HG03103 (cell line): ENCODE results near the gene GPC1.
"Not testable (repeated sequence)": the region's sequence is repeated elsewhere in the genome, so short reads cannot be mapped to it uniquely, and the experiment has no call there.

Source experiments
- ATAC-seq: cut with Tn5 transposase; IDR thresholded peaks from one replicate; pipeline ENCODE4 v1.9.1; 2021; ENCODE audit warnings: low read depth; ENCODE audit not compliant: unreplicated experiment

Gene GPC1, protein sequence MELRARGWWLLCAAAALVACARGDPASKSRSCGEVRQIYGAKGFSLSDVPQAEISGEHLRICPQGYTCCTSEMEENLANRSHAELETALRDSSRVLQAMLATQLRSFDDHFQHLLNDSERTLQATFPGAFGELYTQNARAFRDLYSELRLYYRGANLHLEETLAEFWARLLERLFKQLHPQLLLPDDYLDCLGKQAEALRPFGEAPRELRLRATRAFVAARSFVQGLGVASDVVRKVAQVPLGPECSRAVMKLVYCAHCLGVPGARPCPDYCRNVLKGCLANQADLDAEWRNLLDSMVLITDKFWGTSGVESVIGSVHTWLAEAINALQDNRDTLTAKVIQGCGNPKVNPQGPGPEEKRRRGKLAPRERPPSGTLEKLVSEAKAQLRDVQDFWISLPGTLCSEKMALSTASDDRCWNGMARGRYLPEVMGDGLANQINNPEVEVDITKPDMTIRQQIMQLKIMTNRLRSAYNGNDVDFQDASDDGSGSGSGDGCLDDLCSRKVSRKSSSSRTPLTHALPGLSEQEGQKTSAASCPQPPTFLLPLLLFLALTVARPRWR

DNA sequence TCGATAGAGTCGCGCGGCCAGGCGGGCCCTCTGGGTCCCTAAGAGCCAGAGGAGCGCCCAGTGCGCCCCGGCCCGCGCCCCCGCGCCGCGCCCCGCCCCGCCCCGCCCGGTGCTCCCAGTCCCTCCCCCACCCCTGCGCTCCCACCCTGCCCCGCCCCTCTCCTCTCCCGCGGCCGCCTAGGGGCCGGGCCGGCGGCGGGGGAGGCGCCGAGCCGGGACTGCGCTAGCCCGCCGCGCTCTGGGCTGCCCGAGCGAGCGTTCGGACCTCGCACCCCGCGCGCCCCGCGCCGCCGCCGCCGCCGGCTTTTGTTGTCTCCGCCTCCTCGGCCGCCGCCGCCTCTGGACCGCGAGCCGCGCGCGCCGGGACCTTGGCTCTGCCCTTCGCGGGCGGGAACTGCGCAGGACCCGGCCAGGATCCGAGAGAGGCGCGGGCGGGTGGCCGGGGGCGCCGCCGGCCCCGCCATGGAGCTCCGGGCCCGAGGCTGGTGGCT lies at the start of gene GPC1:
Gene GPC1 (plus strand): TSS at position 207 of the 491 bp plus-strand sequence. CDS start 256 bp downstream, at position 463.
- ATAC-seq, result no peak

DNA sequence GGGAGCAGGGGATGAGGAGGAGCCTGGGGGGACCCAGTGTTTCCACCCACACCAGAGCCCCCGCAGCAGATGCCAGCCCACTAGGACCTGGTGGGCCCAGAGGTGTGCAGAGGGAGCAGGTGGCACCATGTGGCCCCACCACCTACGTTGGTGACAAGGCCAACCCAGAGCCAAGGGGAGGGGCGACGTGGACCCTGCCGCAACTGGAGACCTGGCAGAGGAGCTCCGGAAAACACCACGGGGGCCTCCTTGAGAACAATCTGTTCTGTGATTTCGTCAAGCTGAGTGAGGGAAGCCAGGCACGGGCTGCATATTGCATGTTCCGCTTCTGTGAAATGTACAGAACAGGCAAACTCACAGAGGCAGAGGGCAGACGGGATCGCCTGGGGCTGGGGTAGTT lies 49.1 kb upstream of the GPC1 start:
- no peak for ATAC-seq

DNA sequence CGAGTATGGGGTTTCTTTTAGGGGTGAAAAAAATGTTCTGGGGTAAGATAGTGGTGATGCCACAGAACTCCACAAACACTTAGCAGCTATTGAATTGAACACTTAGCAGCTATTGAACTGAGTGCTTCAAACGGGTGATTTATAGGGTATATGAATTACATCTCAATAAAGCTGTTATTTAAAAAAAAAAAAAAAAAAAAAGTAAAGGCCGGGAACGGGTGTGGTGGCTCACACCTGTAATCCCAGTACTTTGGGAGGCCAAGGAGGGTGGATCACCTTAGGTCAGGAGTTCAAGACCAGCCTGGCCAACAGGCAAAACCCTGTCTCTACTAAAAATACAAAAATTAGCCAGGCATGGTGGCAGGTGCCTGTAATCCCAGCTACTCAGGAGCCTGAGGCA lies 48.7 kb upstream of the GPC1 start:
- ATAC-seq, result not testable (repeated sequence)

DNA sequence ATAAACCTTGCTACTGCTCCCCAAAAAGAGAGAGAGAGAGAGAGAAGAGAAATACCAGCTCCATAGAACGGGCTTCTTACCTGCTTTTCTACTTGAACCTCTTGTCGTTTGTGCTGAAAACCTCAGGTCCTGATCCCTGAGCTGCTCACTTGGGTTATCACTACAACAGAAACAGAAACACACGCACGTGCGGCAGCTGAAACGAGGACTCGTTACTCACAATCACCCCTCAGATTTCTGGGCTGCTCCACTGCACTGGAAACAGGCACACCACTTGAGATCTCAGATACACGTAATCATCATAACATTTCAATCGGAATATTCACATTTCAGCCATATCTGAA lies 48.2 kb upstream of the GPC1 start:
- no peak for ATAC-seq

DNA sequence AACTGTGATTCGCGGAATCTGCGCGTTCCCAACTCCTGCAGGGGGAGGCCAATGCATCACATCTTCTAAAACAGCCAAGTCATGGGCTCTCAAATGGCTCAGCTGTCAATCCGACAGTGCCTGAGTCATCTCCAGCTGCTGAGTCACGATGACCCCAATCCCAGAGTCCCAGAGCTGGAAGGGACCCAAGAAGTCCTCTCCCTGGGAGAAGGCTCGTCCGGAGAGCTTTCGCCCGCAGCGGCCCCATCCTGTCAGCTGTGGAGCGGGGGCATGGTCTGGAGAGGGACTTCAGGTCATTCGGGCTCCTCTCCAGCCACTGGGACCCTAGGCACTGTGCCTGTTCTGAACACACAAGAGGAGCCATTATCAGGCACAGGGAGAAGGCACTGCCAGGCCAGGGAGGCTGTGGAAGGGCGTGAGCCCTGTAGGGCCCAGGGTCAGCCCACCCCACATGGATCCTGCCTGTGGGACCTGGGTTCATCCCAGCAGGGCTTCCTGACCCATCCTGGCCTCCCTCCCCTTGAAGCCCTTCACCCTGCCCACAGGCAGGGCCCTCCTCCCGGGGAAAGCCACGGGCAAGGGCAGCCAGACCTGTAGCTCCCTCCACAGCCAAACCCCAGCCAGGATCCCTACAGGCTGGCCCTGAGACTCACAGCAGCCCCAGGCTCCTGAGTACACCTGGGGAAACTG lies 47.6 kb upstream of the GPC1 start:
- ATAC-seq, result no peak

DNA sequence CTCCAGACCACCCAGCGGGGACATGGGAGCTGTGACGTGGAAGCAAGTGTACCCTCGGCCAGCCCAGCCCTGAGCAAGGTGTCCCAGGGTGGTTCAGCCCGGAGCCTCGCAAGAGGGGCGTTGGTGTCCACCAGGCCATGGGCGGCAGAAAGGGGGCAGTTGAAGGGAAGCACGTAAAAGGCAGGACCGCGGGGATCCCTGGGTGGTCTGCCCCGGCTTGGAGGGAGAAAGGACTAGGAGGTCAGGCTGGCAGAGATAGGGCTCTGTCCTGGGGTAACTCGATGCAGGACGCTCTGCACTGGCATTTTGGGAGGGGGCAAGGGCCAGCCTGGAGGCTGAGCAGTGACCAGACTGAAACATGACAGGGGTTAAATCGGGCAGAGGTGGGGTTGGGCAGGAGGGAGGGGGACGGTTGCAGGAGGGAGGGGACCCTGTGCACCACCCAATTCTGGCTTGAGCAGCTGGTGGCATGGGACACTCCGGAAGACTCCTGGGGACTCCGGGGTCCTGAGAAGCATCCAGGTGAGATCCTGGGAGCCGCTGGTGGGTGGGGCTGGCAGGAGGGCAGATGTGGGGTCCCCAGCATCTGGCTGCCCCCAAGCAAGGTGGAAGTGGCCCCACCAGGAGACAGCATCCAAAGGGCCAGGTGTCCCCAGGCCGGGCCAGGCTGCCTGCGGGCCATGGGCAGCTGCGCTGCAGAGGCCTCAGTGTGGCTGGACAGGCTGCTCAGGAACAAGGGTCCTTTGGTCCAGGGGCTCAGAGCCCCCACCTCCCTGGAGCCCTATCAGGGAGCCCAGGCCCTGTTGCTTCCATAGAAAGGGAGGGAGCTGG lies 46.8 kb upstream of the GPC1 start:
- ATAC-seq, result no peak

DNA sequence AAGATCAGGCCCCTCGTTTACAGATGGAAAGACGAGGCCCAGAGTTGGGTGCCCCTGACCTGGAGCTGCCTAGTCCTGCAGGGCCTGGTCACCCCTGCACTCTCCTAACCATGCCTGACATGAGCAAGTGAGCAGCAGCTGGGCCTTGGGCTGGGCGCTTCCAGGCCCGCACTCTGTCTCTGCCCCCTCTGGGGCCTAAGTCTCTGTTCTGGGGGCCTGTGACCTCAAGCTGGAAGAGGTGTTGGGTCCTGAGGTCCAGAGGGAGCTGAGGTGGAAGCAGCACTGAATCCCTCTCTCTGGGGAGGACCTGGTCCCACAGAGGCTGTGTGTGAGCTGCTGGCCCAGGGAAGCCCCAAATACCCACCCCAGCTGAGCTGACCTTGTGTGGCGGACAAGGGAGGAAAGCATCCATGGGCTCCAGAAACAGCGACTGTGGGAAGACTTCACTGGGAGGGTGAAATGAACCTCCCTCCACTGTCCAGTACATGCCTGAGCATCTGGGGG lies 46.1 kb upstream of the GPC1 start:
- ATAC-seq, result no peak

DNA sequence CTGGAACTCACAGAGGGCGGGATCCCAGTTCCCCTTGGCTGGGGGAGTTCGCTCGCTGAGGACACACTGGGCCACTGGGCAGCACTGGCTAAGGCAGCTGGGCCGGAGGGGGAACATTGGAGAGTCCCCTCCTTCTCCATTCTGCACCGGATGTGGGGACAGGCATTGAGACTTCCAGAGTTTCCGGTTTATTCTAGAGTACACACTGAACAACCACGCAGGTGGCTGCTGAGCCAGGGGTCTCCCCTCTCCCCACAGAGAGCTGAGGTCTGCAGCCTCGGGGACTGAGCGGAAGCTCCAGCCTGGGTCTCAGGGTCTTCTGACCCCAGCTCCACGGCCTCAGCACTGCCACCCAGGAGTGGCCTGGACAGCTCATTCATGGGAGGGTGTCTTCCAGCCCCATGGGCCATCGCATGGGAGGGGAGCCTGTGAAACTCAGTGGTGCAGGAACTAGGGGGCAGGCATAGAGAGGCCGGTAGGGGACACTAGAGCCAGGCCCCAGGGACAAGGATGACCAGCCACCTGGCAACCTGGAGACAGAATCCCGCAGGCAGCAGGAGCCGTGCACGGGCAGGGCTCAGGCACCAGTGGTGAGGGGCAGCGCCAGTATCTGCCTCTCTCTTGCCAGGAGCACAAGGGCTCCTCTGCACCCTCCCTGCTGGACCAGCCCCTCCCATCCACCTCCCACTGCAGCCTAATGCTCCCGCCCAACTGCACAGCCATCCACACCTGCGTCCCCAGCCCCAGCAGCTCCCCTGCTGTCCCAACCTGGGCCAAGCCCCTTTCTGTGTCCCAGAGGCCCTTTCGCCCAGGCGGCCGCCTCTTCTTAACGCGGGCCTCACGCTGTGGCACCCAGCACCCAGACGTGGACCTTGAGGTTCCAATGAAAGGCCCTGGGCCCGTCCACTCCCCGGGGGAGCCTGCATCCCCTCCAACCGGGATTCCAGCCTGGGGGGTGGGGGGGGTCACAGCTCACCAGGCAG lies 45.1 kb upstream of the GPC1 start:
- no peak for ATAC-seq

DNA sequence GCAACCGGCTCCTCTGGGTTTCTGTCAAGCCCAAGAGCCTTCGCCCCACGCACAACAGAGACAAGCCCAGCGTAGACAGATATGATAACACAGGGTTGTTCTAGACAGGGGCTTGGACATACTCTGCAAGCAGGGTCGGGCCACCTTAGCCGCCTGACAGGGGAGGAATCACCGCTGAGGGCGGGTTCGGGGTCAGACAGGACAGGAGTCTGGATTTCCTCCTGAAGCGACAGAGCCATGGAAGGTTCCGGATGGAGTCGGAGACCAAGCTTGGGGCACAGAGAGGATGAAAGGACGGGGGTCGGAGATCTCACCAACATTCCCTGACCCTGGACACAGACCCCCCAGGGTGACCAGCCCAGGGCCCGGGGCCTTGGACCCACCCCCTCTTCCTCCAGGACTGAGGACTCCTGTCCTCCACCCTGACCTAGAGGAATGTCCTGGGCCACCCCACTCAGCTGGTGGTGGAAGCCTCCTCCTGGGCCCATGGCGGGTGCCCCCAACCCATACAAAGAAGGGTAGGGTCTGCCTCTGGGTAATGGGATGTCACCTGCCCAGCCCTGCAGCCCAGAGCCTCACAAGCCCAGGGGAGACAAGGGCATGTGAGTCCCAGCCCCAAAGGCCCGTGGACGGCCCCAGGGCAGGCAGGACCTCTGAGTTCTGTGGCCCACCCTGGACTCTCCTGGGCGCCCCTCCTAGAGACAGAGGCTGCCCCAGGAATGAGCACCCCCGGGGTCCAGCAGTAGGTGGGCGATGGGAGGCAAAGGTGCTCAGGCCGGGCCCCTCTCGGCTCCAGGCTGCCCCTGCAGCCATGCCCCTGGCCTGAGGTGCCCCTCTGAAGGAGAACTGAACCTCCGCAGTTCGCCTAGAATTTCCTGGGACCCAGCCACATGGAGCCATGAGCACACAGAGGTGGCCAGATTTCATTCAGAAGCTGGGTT lies 44.1 kb upstream of the GPC1 start:
- ATAC-seq, result no peak

DNA sequence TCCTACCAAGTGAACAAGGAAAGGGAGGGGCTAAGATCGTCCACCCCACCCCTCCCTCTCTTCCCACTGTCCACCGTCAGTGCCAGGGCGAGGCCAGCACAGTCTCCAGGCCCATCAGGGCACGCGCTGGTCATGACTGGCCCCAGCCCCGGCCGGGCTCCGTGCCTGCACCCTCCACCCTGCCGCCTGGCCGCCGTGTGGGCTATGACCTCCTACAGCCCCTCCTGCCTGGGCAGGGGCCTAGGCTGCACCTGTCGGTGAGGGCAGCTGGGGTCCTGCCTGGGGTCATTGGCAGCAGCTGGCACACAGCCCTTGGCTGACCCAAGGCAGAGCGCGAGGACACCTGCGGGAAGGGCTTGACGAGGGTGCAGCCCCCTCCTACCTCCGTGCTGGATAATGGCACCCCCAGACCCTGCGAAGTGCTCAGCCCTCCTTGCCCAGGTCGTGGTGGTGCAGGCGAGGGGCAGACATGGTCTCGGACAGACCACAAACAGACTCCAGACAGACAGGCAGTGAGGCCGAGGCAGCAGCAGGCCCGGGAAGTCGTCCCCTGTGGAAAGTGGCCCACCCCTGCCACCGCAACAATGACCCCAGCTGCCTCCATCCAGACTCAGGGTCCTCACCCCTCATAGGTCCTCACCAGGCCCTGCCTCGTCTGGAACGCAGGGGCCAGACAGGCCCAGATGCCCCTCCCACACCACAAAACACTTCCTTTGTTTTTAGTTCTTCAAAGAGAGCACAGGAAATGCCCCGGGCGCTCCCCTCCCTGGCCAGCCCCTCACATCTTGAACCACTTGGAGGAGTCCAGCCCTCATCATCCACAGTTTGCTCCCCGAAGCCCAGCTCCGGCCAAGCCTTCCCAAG lies 43.1 kb upstream of the GPC1 start:
- no peak for ATAC-seq

DNA sequence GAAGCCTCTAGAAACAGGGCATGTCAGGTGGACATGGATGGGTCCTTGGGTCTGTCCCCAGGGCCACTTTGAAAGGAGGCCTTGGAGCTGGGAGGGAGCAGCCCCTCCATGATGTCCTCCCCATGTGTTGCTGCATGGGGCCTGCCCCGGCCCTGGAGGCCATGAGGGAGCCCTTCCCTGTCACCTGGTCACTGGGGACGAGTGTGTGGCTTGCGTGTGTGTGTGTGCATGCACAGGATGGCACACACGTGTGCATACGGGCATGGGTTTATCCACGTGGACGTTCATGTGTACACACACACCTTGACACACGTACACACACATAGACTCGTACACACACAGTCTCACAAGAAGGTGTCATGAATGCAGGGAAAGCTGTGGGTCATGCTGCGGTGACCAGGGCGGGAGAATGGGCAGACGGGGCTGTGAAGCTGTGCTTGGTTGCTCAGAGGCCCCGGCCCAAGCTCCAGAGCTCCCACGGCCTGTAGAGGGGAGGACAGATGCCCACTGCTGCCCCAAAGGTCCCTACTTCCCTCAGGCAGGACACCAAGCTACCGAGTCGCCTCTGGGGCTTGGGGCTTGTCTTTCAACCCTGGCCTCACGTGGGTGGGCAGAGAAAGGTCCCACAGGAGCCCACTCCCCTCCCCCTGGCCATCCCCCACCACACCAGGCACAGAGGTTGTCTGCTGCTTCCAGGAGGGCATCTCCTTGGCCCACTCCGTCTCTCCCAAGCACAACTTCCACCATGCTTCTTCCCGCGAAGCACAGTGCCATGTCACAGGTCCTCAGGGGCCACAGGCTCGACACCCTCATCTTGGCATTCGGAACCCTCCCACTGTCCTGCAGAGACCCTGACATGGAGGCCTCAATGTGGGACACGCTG lies 42.3 kb upstream of the GPC1 start:
- no peak for ATAC-seq

DNA sequence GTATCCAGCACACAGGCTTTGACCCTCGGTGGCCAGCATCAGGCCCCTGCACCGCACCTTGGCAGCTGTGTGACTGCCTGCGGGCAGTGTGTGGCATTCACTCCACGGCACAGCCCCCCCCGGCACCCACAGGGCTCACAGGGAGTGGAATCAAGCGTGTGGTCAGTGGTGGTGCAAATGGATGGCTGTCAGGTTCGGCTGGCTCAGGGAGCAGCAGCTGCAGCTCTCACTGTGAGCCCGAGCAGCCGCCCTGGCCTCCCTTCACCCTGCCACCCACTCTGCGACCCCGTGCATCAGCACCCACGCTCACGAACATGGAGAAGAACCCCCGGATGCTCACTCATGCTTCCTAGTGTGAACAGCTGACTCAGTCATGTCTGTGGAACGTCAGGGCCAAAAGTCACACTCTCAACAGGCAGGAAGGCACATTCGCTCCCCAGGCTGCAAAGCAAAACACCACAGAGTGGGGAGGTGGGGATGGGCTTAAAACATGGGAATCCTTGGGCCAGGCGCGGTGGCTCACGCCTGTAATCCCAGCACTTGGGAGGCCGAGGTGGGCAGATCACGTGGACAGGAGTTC lies 41.5 kb upstream of the GPC1 start:
- no peak for ATAC-seq

DNA sequence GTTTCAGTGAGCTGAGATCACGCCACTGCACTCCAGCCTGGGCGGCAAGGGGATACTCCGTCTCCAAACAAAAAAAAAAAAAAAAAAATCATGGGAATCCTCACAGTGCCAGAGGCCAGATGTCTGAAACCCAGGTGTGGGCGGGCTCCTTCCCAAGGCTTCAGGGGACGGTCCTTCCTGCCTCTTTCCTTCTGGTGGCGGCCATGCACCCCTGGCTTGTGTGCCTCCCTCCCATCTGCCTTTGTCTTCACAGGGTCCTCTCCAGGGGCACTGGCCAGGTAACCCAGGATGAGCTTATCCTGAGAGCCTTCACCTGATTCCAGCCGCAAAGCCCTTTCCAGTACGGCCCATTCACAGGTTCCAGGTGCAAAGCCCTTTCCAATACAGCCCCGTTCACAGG lies 40.9 kb upstream of the GPC1 start:
- ATAC-seq, result no peak

DNA sequence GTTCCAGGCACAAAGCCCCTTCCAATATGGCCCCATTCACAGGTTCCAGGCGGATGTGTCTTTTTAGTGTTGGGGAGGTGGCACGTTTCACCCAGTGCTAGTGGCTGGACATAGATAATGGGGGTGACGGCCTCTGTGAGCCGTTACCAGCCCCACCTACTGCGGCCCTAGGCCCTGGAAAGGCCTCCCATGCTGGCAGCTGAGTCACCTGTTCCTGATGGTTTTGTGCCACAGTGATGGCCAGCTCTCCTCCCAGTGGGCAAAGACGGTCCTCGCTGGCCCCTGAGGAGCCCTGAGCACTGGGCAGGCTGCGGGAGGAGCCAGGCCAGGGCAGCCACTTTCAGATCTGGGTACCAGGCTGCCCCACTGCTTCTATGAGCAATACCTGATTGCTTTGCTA lies 40.0 kb upstream of the GPC1 start:
- no peak for ATAC-seq

DNA sequence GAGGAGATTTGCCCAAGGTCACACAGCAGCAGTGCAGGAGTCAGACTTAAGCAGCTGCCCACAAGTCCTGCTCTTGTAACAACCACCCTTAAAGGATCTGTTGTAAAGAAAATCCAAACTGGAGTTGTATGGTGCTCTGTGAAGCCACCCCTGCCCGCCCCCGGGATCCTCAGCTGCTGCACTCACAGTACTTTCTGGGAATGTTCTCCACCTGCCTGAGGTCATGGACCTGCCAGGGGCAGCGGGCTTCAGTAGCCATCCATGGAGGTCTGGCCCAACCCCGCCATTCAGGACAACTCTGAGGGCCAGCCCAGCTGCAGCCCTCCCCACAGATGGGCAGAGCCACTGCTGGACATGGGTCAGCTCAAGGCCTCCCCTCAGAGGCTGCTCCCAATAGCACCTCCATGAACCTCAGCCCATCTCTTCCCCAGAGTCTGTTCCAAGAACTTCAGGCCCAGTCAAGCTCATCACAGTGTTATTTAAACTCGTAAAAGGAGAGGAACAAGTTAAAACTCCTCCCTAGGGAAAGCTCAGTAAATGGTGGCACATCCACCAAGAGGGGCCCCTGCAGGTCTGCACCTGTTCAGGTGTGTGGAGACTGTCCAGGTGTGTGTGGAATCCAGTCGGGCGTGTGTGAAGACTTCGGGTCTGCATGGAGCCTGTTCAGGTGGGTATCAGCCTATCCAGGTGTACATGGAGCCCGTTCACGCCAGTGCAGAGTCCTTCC lies 39.4 kb upstream of the GPC1 start:
- no peak for ATAC-seq
